Fibroblast of lung (primary cell): ENCODE data around the gene PLCL1. TPM values are rescaled to one million over a fixed set of nuclear protein-coding genes. Genes with fewer than 3 reads are reported as not detected.
A peak's percentile ranks its signal among the peaks of the same experiment; 100 is the strongest.

Experiments used
- DNase-seq, 2 donors: peaks; one replicate each; pipeline versions ENCODE4 v3.0.0 to v3.0.0-alpha.2; 2010; ENCODE audit warnings: low read depth in 2 of 2
- H2AFZ ChIP-seq: 2 replicates; pipeline ENCODE4 v1.5.1; 2012; ENCODE audit warnings: low read length, control low read depth, inconsistent platforms
- H3K27ac ChIP-seq: 2 replicates; pipeline ENCODE4 v1.5.1; 2011; ENCODE audit warnings: low read length, control low read depth; ENCODE audit not compliant: insufficient read depth
- H3K27me3 ChIP-seq: 2 replicates; pipeline ENCODE4 v1.5.1; 2011; ENCODE audit warnings: mild to moderate bottlenecking, low read length; ENCODE audit not compliant: control insufficient read depth, insufficient read depth
- H3K36me3 ChIP-seq: 2 replicates; pipeline ENCODE4 v1.5.1; 2011; ENCODE audit warnings: low read length; ENCODE audit not compliant: control insufficient read depth, insufficient read depth
- H3K4me1 ChIP-seq: 2 replicates; pipeline ENCODE4 v1.5.1; 2011; ENCODE audit warnings: low read length; ENCODE audit not compliant: control insufficient read depth, insufficient read depth; ENCODE audit errors: extremely low read depth
- H3K4me2 ChIP-seq: 2 replicates; pipeline ENCODE4 v1.5.1; 2011; ENCODE audit warnings: low read length, control low read depth; ENCODE audit not compliant: insufficient read depth; ENCODE audit errors: extremely low read depth
- H3K4me3 ChIP-seq, 4 experiments: fragments of 200-600 bp in 1 of 4; sonication (generic) in 1 of 4; replicated peaks in 1 of 4; 2 replicates each; pipeline ENCODE4 v1.5.1; 2011 to 2016; ENCODE audit warnings: low read length in 4 of 4, low read depth in 3 of 4, mild to moderate bottlenecking in 3 of 4, control low read depth in 2 of 4, inconsistent platforms in 1 of 4, mixed read lengths in 1 of 4; ENCODE audit not compliant: insufficient read depth in 1 of 4; ENCODE audit errors: control extremely low read depth in 1 of 4
- H3K79me2 ChIP-seq: 2 replicates; pipeline ENCODE4 v1.5.1; 2012; ENCODE audit warnings: mild to moderate bottlenecking, low read length, inconsistent platforms; ENCODE audit not compliant: control insufficient read depth, insufficient read depth
- H3K9ac ChIP-seq: 2 replicates; pipeline ENCODE4 v1.5.1; 2011; ENCODE audit warnings: mild to moderate bottlenecking, low read length, control low read depth; ENCODE audit not compliant: insufficient read depth
- H3K9me3 ChIP-seq: 2 replicates; pipeline ENCODE4 v1.5.1; 2012; ENCODE audit warnings: low read depth, low read length; ENCODE audit not compliant: control insufficient read depth, insufficient read depth
- H4K20me1 ChIP-seq: 2 replicates; pipeline ENCODE4 v1.5.1; 2011; ENCODE audit warnings: low read length; ENCODE audit not compliant: control insufficient read depth, insufficient read depth; ENCODE audit errors: extremely low read depth
- EZH2 ChIP-seq: IDR thresholded peaks from 2 replicates; pipeline ENCODE4 v1.5.1; 2012; ENCODE audit warnings: low read length, control low read depth, mild to moderate bottlenecking; ENCODE audit errors: missing control alignments
- polyA plus RNA-seq, 2 donors: library from polyadenylated mRNA; depleted of rRNA in 1 of 2; stranded (reverse) in 1 of 2; unstranded in 1 of 2; fragments of >200 nt; gene quantifications; 2 replicates each; pipeline ENCODE4 v1.2.1, GENCODE V29; 2011 to 2012; ENCODE audit warnings: missing spikeins in 1 of 2
- total RNA-seq: library from RNA; depleted of rRNA; stranded (reverse); fragments of >200 nt; gene quantifications from 2 replicates; pipeline ENCODE4 v1.2.1, GENCODE V29; 2014
- TF ChIP-seq, protein P1 (sequence below), 2 donors: IDR thresholded peaks in 1 of 2; conservative IDR thresholded peaks in 1 of 2; 1 replicate in 1 of 2; 2 replicates in 1 of 2; pipeline ENCODE4 v1.5.1; 2011 to 2012; ENCODE audit warnings: low read length in 2 of 2, control low read depth in 1 of 2, inconsistent platforms in 1 of 2, low read depth in 1 of 2, mild to moderate bottlenecking in 1 of 2

PLCL1 gene
- total and polyA plus RNA-seq, 2 donors (not counting 1 experiment from before 2014, with no cell fraction given) = 0.48 to 0.83 TPM

- H3K79me2 ChIP-seq = no peaks in the 10 kb centered on the region
- H3K27ac ChIP-seq = no peak overlapping the region
- peaks cover 3% of the 10 kb centered on the region for H3K4me1 ChIP-seq
- H4K20me1 ChIP-seq = no peaks in the 10 kb centered on the region
- no peaks in the 10 kb centered on the region for H3K27me3 ChIP-seq
- H3K9ac ChIP-seq = no peak overlapping the region
- H3K4me2 ChIP-seq = no peak overlapping the region
- DNase-seq = no peak
- no peak overlapping the region for H3K4me3 ChIP-seq
- no peaks in the 10 kb centered on the region for H3K9me3 ChIP-seq
- TF ChIP-seq EZH2 = no peak
- TF ChIP-seq, protein P1, sequence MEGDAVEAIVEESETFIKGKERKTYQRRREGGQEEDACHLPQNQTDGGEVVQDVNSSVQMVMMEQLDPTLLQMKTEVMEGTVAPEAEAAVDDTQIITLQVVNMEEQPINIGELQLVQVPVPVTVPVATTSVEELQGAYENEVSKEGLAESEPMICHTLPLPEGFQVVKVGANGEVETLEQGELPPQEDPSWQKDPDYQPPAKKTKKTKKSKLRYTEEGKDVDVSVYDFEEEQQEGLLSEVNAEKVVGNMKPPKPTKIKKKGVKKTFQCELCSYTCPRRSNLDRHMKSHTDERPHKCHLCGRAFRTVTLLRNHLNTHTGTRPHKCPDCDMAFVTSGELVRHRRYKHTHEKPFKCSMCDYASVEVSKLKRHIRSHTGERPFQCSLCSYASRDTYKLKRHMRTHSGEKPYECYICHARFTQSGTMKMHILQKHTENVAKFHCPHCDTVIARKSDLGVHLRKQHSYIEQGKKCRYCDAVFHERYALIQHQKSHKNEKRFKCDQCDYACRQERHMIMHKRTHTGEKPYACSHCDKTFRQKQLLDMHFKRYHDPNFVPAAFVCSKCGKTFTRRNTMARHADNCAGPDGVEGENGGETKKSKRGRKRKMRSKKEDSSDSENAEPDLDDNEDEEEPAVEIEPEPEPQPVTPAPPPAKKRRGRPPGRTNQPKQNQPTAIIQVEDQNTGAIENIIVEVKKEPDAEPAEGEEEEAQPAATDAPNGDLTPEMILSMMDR (conservative IDR thresholded peaks at IDR 0.05 in 1 of 2, IDR thresholded peaks at IDR 0.05 in 1 of 2; ENCODE audit: low read depth in 1 of 2, low read length in 2 of 2) = no peak
- no peaks in the 10 kb centered on the region for H3K36me3 ChIP-seq
- no peak overlapping the region for H2AFZ ChIP-seq
Observed at GRCh38 chr2:197908156-197908555, 103.8 kb downstream of the PLCL1 start.

DNA sequence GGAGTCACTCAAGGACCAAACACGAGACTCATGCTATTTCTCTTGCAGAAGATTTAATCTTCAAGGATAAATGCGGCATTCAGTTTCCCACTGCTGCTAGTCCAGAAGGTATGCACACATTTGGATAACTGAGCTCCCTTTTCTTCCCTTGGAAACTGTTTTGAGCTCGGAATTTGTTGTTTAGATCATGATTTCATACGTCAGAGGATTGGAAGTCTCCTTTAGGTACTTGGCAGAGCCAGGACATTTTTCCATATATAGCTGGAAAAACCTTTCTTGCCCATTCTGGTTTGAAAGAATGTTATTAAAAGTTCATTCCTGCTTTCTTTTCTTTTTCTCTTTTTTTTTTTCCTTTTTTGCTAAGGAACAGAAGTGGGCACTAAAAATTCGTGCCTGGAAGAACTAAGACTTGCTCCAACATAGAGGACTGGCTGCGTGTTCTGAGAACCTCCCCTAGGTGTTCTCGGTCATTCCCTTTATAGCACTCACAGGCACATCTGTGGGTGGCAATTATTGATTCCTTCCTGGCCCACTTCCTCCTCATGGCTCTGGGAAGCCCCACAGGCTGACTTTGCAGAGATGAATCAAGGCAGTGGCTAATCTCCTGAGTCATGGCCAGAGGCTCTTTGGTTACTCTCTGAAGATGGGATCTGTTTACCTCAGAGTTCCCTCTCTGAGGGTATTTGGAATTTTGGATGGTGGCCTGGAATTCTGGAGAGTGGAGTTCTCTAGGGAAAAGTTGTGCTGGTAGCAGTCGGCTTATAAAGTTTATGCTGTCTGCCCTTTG lies 104.8 kb downstream of the PLCL1 start:
- no peak overlapping the region for H3K9ac ChIP-seq

GRCh38 chr2:197911667-197912066 lies 107.3 kb downstream of the PLCL1 start:
- H3K4me2 ChIP-seq = no peak overlapping the region
- H3K27ac ChIP-seq = no peak overlapping the region
- no peaks in the 10 kb centered on the region for H3K36me3 ChIP-seq

More for the DNA sequence above, 104.8 kb downstream of the PLCL1 start:
- TF ChIP-seq, protein P1 (conservative IDR thresholded peaks at IDR 0.05 in 1 of 2, IDR thresholded peaks at IDR 0.05 in 1 of 2; ENCODE audit: low read depth in 1 of 2, low read length in 2 of 2) = no peak
- no peak for TF ChIP-seq EZH2
- Histone ChIP-seq H3K79me2 (no peaks in the 10 kb centered on the region), H3K4me1 (peaks cover 3% of the 10 kb centered on the region), H3K27ac (peak overlapping the region; percentile 18), H3K27me3 (no peaks in the 10 kb centered on the region), H4K20me1 (no peaks in the 10 kb centered on the region), H3K9me3 (no peaks in the 10 kb centered on the region), H2AFZ (no peak overlapping the region), H3K4me2 (peak overlapping the region; percentile 53), H3K36me3 (no peaks in the 10 kb centered on the region), H3K4me3 (no peak overlapping the region)
- peak; percentile 74 to 91 for DNase-seq

More at GRCh38 chr2:197911667-197912066, 107.3 kb downstream of the PLCL1 start:
- H3K4me3 ChIP-seq = no peak overlapping the region
- H3K4me1 ChIP-seq = peaks cover 3% of the 10 kb centered on the region
- DNase-seq = peak in 1 of 2 donors; percentile 10
- no peak overlapping the region for H2AFZ ChIP-seq
- no peaks in the 10 kb centered on the region for H3K9me3 ChIP-seq
- no peak overlapping the region for H3K9ac ChIP-seq
- no peaks in the 10 kb centered on the region for H3K27me3 ChIP-seq
- no peaks in the 10 kb centered on the region for H3K79me2 ChIP-seq
- TF ChIP-seq, protein P1 (conservative IDR thresholded peaks at IDR 0.05 in 1 of 2, IDR thresholded peaks at IDR 0.05 in 1 of 2; ENCODE audit: low read depth in 1 of 2, low read length in 2 of 2) = no peak
- no peak for TF ChIP-seq EZH2
- no peaks in the 10 kb centered on the region for H4K20me1 ChIP-seq
